Muscle of arm (tissue), 12 donors: Measurements from ENCODE around the gene ZNF28. TPM values are rescaled to one million over a fixed set of nuclear protein-coding genes. Genes with fewer than 3 reads are reported as not detected.
A peak's percentile ranks its signal among the peaks of the same experiment; 100 is the strongest.
"Not testable (repeated sequence)": the region's sequence is repeated elsewhere in the genome, so short reads cannot be mapped to it uniquely, and the experiment has no call there.

ENCODE experiments used
- DNase-seq: peaks from one replicate; pipeline ENCODE4 v3.0.0-alpha.2; 2013
- polyA plus RNA-seq, 12 donors: library from polyadenylated mRNA; unstranded; fragments of 120-200 nt; gene quantifications; one replicate each; pipeline ENCODE4 v1.2.1, GENCODE V29; 2013; ENCODE audit not compliant: insufficient read length in 12 of 12

The ZNF28 gene
- polyA plus RNA-seq, 12 donors: 6.2 to 14.7 (median 9.6) TPM; not detected in 1

DNA sequence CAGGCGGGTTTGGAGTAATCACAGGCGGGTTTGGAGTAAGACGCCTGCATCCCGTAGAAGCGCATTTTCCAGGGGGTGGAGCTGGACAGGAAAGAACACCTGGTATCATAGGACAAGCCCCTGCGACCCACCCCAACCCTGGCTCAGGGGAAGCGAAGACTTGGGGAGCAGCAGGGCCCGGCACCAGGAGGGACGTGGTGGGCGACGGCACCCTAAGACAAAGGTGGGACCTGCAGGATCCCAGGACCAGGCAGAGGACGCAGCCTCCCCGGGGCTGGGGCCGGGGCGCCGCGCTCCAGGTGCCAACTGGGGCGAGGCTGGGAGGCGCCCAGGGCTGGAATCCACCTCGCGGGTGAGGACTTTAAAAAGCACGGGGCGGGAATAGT is 35.4 kb downstream of the ZNF28 start:
- no peak for DNase-seq

DNA sequence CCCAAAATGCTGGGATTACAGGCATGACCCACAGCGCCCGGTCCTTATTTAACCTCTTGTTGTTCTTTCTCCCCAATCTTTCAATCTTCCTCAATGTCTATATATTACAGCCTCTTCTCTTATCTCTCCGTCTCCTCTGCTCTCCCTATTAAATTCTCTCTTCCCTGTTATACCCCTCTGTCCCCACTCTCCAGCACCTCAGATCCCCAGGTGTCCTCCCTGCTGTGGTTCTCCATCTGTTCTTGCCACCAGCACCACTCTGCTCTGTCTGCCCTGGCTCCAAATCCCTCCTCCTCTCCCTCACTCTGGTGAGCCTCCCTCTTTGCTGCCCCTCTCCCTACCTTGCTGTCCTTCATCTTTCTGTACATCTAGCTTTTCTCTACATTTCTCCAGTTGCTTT is 35.9 kb downstream of the ZNF28 start:
- DNase-seq: no peak

DNA sequence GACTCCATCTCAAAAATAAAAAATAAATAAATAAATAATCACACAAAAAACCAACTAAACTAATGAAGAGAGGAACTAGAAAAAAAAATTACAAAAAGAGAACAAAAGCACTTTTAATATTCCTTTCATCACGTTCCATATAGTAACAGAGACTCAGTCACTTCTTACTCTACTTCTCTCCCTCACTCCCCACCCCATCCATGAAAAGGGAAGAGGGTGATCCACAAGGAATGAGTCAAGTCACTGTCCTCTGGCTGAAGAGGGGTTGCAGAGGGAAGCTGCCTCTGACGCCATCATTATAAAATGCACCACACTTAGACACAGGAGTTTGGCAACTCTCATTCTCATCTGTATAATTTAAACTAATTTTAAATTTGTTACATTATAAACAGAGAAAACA is 38.6 kb downstream of the ZNF28 start:
- not testable (repeated sequence) for DNase-seq

DNA sequence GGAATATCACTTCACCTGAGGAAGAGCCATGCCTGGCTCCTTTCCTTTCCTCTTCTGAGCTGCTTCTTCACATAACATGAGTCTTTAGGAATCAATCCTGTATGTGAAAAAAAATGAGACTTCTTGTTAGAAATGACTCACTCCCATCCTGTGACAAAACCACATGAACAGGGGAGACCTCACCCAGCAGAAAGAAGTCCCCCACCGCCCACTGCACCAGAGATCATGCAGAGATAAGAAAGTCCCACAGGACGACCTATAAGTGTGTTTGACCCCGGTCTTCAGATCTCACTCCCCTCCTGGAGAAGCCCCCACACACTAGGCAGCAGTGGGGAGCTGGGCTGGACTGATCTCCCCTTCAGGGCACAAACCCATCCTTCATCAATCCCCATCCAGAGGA is 42.6 kb downstream of the ZNF28 start:
- DNase-seq: no peak

DNA sequence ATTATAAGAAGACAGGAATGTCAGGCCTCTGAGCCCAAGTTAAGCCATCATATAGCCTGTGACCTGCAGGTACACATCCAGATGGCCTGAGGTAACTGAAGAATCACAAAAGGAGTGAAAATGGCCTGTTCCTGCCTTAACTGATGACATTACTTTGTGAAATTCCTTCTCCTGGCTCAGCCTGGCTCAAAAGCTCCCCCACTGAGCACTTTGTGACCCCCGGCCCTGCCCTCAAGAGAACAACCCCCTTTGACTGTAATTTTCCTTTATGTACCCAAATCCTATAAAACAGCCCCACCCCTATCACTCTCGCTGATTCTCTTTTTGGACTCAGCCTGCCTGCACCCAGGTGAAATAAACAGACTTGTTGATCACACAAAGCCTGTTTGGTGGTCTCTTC is 65.0 kb downstream of the ZNF28 start:
- DNase-seq: not testable (repeated sequence)

DNA sequence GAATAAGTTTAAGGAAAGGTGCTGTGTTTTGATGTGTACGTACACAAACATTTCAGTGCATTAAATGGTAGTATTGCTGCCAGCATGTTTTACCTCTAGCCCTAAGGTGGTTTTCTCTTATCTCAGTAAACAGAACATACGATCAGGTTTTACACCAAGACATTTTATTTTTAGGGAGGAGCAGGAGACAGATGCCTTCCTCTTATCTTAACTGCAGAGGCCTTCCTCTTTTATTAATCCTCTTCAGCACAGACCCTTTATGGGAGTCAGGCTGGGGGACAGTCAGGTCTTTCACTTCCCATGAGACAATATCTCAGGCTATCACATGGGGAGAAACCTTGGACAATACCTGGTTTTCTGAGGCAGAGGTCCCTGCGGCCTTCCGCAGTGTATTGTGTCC is 71.7 kb downstream of the ZNF28 start:
- DNase-seq: no peak

DNA sequence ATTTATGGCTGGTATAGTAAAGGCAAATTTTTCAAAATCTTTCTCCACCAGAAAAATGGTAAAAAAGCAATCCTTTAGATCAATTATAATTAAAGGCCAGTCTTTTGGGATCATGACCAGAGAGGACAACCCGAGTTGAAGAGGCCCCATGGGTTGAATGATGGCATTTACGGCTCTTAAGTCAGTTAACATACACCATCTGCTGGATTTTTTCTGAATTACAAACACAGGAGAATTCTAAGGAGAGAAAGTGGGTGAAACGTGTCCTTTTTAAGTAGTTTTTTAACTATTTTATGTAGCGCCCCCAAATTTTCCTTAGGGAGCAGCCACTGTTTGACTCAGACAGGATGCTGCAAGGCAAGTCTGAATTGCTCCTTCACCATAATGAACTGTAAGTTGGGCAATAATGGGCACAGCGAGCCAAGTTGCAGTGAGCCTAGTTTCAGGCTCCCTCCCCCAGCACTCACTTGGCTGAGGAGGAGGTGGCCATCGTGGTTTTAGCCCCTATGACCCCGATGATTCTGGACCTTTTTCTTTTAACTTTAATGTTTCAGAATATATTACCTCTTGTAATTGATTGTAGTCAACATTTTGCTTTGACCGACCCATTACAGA is 73.0 kb downstream of the ZNF28 start:
- peak; percentile 26 for DNase-seq

Other genes with a start within 250 kb of the ZNF28 start
- 100 to 1,000 TPM in 1 of 12 donors, 10 to 100 TPM in 10, not detected in 1; 26.8 to 107 (median 43.4) TPM for gene ZNF83, start 183.3 kb downstream of the ZNF28 start, polyA plus RNA-seq
- gene ZNF611, start 86.6 kb downstream of the ZNF28 start, polyA plus RNA-seq: 10 to 100 TPM in 5 of 12 donors, 1 to 10 TPM in 6, not detected in 1; 6.1 to 26.3 (median 9.6) TPM
- 10 to 100 TPM in 1 of 12 donors, 1 to 10 TPM in 9, not detected in 2; 2.2 to 13.1 (median 2.8) TPM for gene ZNF600, start 34.8 kb downstream of the ZNF28 start, polyA plus RNA-seq
- 10 to 100 TPM in 11 of 12 donors, not detected in 1; 13.0 to 26.6 (median 19.8) TPM for gene ZNF468, start 36.0 kb upstream of the ZNF28 start, polyA plus RNA-seq
- 10 to 100 TPM in 9 of 12 donors, 1 to 10 TPM in 1, not detected in 2; 8.7 to 29.5 (median 19.4) TPM for gene ZNF320, start 76.0 kb upstream of the ZNF28 start, polyA plus RNA-seq
- 1 to 10 TPM in 11 of 12 donors, not detected in 1; 3.1 to 7.6 (median 3.3) TPM for gene ZNF888, start 101.8 kb upstream of the ZNF28 start, polyA plus RNA-seq
- 10 to 100 TPM in 1 of 12 donors, 1 to 10 TPM in 10, not detected in 1; 6.4 to 35.3 (median 8.3) TPM for gene ZNF816, start 141.2 kb upstream of the ZNF28 start, polyA plus RNA-seq
- gene ERVV-1, start 192.3 kb upstream of the ZNF28 start, polyA plus RNA-seq: under 1 TPM in 5 of 12 donors, not detected in 7; 0.08 to 0.22 (median 0.09) TPM
- gene ERVV-2, start 223.1 kb upstream of the ZNF28 start, polyA plus RNA-seq: not detected